GM21825 (cell line): ENCODE results near the gene EPHA2.

Experiments used
- ATAC-seq: cut with Tn5 transposase; IDR thresholded peaks from one replicate; pipeline ENCODE4 v1.9.1; 2021; ENCODE audit warnings: mild to moderate bottlenecking, moderate library complexity; ENCODE audit not compliant: unreplicated experiment

The EPHA2 gene

GRCh38 chr1:16138772-16139221, 17.1 kb downstream of the EPHA2 start:
- ATAC-seq: no peak

DNA sequence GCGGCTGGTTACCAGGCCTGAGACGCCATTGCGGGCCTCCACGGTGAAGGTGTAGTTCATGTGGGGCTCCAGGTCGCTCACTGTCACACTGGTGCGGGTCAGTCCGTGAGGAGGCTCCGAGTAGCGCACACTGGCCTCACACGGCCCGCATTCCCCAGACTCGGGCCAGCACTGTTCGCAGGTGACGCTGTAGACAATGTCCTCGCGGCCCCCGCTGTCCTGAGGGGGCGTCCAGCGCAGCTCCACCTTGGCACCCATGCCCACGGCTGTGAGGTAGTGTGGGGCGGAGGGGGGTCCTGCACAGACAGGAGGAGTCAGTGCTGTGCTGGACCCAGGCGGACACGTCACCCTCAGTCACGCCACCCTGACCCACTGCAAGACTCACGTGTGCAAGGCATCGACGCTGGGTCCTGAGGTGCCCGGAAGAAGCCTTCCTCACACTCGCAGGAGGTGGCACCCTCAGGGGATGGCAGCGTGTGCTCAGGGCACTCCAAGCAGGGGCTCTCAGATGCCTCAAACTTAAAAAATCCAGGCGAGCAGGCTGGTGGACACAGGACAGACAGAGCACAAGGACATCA, 17.9 kb downstream of the EPHA2 start:
- no peak for ATAC-seq

DNA sequence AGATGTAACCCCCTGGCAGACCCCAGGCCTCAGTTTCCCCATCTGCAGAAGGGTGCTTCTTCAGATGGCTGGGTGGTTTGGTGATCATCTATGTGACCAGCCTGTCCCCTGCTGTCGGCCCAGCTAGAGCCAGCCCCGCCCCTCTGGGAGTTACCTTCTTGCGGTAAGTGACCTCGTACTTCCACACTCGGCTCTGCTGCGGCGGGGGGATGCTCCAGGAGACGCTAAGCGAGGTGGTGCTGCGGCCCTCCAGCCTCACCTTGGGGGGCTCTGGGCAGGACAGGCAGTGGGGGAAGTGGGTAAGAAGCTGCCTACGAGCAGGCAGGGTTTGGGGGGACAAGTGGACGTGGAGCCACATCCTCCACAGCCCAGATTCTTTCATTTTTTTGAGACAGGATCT, 20.4 kb downstream of the EPHA2 start:
- no peak for ATAC-seq

DNA sequence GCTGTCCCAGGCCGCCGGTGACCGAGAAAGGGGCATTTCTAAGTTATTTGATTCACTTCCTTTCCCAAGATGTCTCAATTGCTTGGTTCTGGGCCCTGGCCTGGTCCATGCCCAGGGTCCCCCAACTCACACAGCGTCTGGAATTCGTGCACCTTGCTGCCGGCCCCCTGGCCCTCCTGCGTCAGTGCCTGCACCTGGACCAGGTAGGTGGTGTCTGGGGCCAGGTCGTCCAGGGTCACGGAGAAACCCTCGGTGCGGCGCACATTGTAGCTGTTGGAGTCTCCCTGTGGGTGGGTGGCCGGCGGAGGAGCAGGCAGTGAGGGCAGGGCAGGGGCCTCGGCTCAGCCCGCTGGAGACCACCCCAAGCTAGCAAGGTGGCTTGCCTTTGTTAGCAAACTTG, 21.0 kb downstream of the EPHA2 start:
- no peak for ATAC-seq

DNA sequence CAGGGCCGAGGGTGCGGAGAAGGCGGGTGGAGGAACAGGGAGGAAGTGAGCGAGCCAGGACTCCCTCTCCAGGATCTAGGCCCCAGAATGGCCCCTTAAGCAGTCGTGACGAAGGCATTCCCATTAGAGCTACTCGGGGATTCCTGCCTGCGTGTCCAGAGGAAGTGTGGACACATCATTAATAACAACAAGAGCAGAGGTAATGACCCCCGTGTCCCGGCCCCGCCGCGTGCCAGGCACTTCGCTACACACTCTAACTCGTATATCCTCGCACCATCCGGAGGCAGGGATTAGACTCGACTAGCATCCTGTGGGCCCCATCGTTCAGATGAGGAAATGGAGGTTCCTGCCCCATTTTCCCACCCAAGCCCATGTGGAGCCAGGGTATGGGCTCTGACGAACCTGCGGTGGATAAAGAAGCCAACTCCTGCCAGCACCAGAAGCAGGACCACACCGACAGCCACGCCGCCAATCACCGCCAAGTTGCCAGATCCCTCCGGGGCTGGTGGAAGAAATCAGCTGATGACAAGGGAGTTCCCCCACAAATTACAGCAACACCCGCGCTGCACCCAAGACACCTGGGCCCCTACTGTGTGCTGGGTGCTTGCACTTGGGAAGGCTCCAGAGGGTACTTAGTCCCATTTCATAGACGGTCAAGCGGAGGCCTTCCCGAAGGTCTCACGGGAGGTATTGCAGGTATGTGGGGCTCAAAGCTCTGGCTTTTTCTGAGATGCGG, 21.6 kb downstream of the EPHA2 start:
- no peak for ATAC-seq

GRCh38 chr1:16133007-16133961, 22.6 kb downstream of the EPHA2 start:
- ATAC-seq: no peak

- ATAC-seq: no peak
Measured at GRCh38 chr1:16132325-16132785, 23.5 kb downstream of the EPHA2 start.

- ATAC-seq: no peak
Measured at GRCh38 chr1:16131636-16132324, 24.1 kb downstream of the EPHA2 start.

DNA sequence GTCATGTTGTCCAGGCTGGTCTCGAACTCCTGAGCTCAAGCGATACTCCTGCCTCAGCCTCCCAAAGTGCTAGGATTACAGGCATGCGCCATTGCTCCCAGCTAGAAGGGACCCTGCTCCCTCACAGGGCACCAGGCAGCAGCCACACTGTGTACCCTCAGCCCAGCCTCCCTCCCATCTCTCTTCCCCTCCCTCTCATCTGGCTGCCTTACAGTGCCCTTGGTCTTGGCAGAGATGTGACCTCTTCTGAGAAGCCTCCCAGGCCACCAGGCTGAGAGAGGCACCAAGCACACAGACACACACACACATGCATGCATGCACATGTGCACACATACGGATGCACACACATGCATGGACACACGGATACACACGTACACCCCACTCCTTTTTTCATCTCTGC, 25.0 kb downstream of the EPHA2 start:
- ATAC-seq: no peak

DNA sequence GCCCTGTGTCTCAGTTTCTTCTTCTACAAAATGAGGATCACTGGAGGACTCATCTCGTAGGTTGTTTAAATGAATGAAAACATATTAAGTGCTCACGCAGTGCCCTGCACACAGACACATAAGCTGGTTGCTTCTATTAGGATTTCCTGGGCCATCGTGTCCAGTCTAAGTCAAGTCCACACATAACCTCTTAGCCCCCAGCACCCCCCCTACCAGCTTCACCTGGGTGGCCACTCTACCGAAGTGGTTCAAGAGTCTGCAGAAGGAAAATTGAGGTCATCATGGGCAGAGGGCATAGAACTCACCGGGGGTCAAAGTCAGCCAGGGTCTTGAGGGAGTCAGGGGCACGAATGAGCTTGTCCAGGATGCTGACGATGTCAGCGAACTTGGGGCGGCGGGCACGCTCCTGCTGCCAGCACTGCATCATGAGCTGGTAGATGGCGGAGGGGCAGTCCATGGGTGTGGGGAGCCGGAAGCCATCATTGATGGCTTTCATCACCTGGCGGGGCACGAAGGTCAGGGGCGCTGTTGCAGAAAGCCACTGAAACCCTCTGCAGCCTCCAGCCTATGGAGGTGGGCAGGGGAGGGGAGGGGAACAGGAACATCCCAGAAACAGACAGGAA, 25.8 kb downstream of the EPHA2 start:
- no peak for ATAC-seq

GRCh38 chr1:16129316-16129715, 26.6 kb downstream of the EPHA2 start:
- ATAC-seq: no peak

DNA sequence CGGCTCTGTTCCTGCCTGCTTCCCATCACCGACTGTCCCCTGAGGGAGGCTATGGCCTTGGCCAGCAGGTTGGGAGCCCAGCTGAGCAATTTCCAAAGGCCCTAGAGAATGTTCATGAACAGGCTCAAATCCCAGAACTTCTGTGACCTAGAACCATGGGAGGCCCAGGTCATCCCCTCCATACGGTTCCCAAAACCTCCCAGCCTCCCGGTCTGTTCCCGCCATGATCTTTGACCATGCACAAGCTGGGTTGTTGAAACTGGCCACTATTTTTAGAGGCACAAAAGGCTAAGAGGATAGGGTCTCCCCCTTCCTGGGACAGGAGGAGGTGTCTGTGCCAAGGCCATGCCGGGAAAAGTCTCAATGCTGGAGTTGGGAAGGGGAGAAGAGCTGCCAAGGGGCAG, 27.5 kb downstream of the EPHA2 start:
- ATAC-seq: no peak

- no peak for ATAC-seq
Measured at GRCh38 chr1:16127676-16128337, 28.1 kb downstream of the EPHA2 start.

DNA sequence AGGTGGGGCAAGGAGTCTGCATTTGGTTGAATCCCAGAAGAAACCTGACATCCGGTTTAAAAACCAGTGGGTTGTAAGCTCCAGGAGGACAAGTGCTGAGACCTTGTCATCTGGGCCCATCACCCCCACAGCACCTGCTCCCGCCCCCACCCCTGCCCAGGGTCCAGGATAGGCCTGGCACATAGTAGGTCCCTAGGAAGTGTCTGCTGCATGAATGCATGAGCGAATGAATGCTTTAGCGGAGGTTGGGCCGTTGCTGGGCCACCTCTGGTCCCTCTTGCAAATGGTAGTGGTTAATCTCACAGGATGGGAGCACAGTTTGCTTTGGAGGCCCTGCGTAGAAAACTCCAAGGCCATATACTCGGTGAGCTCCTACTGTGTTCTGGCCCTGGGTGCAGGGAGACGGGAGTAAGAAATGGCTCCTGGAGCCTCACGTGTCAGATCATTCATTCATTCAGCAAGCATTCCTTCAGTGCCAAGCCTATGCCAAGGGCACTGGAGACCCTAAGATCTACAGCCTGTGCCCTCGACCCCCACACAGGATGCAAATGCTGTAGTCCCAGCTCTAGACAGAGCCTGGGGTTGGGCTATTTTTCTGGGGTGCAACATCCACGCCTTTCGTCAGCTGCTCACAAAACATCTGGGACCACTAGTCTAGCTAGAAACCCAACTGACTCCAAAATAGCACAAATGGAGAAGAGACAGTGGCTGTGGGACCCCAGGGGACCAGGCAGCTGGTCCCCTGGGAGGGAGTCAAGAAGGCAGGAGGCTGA, 28.9 kb downstream of the EPHA2 start:
- ATAC-seq: no peak

- no peak for ATAC-seq
Measured at GRCh38 chr1:16126160-16126559, 29.7 kb downstream of the EPHA2 start.

DNA sequence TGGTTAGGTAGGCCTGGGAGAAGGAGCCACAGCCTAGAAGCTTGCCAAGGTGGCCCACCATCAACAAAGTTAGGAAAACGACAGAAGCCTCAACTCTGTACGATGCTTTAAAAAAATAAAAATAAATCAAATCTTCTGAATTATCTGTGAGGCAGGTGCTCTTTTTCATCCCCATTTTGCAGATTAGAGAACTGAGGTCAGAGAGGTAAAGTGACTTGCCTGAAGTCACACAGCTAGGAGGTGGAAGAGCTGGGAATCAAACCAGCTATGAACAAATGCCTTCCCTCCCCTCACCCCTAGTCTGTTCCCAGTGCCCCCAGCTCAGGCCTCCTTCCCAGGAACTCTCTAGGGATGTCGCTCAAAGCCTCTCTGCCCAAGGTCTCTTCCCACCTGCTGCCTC, 30.4 kb downstream of the EPHA2 start:
- no peak for ATAC-seq

- ATAC-seq: no peak
Measured at GRCh38 chr1:16125088-16125470, 30.8 kb downstream of the EPHA2 start.

GRCh38 chr1:16124377-16125087, 31.3 kb downstream of the EPHA2 start:
- ATAC-seq: no peak

DNA sequence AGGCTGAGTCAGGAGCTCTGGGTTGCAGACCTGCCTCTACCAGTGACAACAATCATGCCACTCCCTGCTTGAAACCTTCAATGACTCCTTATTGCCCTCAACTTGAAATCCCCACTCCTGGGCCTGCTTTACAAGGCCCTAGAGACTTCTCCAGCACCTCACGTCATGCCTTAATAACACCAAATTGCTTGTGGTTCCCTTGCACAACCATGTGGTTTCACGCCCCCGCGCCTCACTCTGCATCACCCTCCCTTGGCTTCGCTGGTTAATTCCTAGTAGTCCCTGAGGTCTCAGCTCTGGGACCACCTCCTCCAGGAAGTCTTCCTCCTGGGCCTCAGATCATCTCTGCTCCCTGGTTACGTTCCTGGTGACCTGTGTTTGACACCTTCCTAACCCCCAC, 33.0 kb downstream of the EPHA2 start:
- no peak for ATAC-seq
